ENCODE results near the gene HSPA5.

DNA sequence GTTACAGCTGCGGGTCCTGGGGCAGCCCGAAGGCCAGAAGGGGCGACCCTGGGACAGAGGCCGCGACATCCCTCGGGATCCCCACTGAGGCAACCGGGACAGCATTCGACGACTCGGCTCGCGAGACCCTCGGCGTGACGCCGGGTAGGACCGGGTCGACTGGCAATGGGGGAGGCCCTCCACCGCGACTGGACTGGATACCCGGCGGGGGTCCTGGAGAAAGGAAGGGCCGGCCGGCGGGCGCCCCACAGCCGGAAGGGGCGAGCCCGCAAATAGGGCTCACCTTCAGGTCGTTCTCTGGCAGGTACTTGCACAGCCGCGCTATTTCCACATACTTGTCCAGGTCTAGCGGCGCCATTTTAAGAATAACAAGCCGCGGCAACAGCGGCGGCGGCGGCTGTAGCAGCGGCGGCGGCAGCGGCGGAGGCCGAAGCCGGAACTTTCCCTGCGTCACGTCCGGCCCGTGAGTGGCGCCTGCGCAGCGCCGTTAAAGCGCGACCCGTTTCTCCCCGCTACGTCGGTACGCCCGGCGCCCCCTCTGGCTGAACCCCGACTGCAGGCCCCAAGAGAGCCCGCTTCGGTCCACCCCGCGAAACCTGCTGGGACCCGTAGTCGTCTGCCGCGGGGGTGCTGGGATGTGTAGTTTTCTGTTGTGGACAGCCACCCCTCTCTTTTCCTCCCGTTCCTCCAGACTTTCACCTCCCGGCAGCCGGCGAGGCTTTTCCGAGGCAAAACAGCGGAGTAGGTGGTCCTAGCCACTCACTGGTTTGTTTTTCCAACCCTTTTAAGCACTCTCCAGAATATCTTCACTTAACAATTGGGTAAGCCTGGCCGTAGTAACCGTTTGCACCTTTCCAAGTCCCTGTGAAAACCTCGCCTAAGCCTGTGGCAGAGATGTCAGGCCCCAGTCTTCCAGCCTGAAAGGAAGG, 51.5 kb downstream of the HSPA5 start, which contains the start of gene PPP6C:
- TF ChIP-seq, protein P1, sequence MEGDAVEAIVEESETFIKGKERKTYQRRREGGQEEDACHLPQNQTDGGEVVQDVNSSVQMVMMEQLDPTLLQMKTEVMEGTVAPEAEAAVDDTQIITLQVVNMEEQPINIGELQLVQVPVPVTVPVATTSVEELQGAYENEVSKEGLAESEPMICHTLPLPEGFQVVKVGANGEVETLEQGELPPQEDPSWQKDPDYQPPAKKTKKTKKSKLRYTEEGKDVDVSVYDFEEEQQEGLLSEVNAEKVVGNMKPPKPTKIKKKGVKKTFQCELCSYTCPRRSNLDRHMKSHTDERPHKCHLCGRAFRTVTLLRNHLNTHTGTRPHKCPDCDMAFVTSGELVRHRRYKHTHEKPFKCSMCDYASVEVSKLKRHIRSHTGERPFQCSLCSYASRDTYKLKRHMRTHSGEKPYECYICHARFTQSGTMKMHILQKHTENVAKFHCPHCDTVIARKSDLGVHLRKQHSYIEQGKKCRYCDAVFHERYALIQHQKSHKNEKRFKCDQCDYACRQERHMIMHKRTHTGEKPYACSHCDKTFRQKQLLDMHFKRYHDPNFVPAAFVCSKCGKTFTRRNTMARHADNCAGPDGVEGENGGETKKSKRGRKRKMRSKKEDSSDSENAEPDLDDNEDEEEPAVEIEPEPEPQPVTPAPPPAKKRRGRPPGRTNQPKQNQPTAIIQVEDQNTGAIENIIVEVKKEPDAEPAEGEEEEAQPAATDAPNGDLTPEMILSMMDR (IDR thresholded peaks at IDR 0.05): peak; percentile 38
- TF ChIP-seq ZFX (IDR thresholded peaks at IDR 0.05; ENCODE audit: borderline replicate concordance): no peak

Data from 22Rv1 (cell line).